Uterus (tissue), 2 donors: Measurements from ENCODE around the gene MARVELD3.

Source experiments
- CTCF ChIP-seq, 4 experiments: fragments of 200-600 bp in 2 of 4; fragments of 450-650 bp in 2 of 4; sonication (generic) in 2 of 4; IDR thresholded peaks; one replicate each; pipeline ENCODE4 v1.5.1; 2016 to 2019; ENCODE audit warnings: antibody characterized with exemption in 4 of 4, mild to moderate bottlenecking in 2 of 4, moderate library complexity in 1 of 4
- POLR2A ChIP-seq, 2 donors: fragments of 450-650 bp; IDR thresholded peaks; one replicate each; pipeline ENCODE4 v1.6.1; 2016; ENCODE audit warnings: antibody characterized with exemption in 2 of 2, mild to moderate bottlenecking in 1 of 2, moderate library complexity in 1 of 2

- TF ChIP-seq CTCF (IDR thresholded peaks at IDR 0.05), result no peak
- TF ChIP-seq POLR2A (IDR thresholded peaks at IDR 0.05), result no peak
Measured at GRCh38 chr16:71637398-71637797, 11.4 kb downstream of the MARVELD3 start.
